HEK293 (cell line): Measurements from ENCODE around the gene EHD1.

ENCODE experiments used
- EGR2 ChIP-seq: fragments of 450-650 bp; formaldehyde crosslinking; IDR thresholded peaks from 2 replicates; pipeline ENCODE4 v1.5.1; 2016; ENCODE audit warnings: low read depth, missing biosample characterization, missing genetic modification characterization
- ELK4 ChIP-seq: IDR thresholded peaks from 2 replicates; pipeline ENCODE4 v1.6.1; 2011; ENCODE audit warnings: mild to moderate bottlenecking, low read depth, low read length, borderline replicate concordance
- GLI2 ChIP-seq: fragments of 450-650 bp; formaldehyde crosslinking; IDR thresholded peaks from 2 replicates; pipeline ENCODE4; 2017; ENCODE audit warnings: missing biosample characterization, missing genetic modification characterization, low read depth, borderline replicate concordance
- HIC1 ChIP-seq: fragments of 450-650 bp; formaldehyde crosslinking; IDR thresholded peaks from 2 replicates; pipeline ENCODE4 v1.5.1; 2016; ENCODE audit warnings: missing biosample characterization, missing genetic modification characterization
- KLF7 ChIP-seq: fragments of 450-650 bp; formaldehyde crosslinking; IDR thresholded peaks from 2 replicates; pipeline ENCODE4 v1.5.1; 2016; ENCODE audit warnings: missing biosample characterization, missing genetic modification characterization, borderline replicate concordance
- MEIS1 ChIP-seq: sonication (generic); formaldehyde crosslinking; IDR thresholded peaks from 2 replicates; pipeline ENCODE4 v1.8.1; 2022; ENCODE audit warnings: missing genetic modification reagents, mild to moderate bottlenecking, borderline replicate concordance
- MZF1 ChIP-seq: fragments of 450-650 bp; formaldehyde crosslinking; IDR thresholded peaks from 2 replicates; pipeline ENCODE4 v1.5.1; 2017; ENCODE audit warnings: missing biosample characterization, missing genetic modification characterization, borderline replicate concordance
- ZBTB1 ChIP-seq: fragments of 450-650 bp; formaldehyde crosslinking; IDR thresholded peaks from 2 replicates; pipeline ENCODE4 v1.5.1; 2016; ENCODE audit warnings: missing biosample characterization, missing genetic modification characterization
- ZBTB49 ChIP-seq: fragments of 450-650 bp; formaldehyde crosslinking; IDR thresholded peaks from 2 replicates; pipeline ENCODE4 v1.5.1; 2016; ENCODE audit warnings: missing biosample characterization, missing genetic modification characterization, low read depth
- ZNF223 ChIP-seq: fragments of 450-650 bp; formaldehyde crosslinking; IDR thresholded peaks from 2 replicates; pipeline ENCODE4 v1.5.1; 2016; ENCODE audit warnings: missing biosample characterization, missing genetic modification characterization
- ZNF324 ChIP-seq: fragments of 450-650 bp; formaldehyde crosslinking; IDR thresholded peaks from 2 replicates; pipeline ENCODE4 v1.5.1; 2016; ENCODE audit warnings: missing biosample characterization, missing genetic modification characterization
- ZNF488 ChIP-seq: fragments of 450-650 bp; formaldehyde crosslinking; IDR thresholded peaks from 2 replicates; pipeline ENCODE4 v1.5.1; 2016; ENCODE audit warnings: missing biosample characterization, missing genetic modification characterization
- ZNF596 ChIP-seq: fragments of 450-650 bp; IDR thresholded peaks from 2 replicates; pipeline ENCODE4 v1.5.0; 2018; ENCODE audit warnings: missing biosample characterization, mild to moderate bottlenecking, missing genetic modification characterization, moderate library complexity
- ZNF600 ChIP-seq: fragments of 450-650 bp; formaldehyde crosslinking; IDR thresholded peaks from 2 replicates; pipeline ENCODE4 v1.5.1; 2016; ENCODE audit warnings: missing biosample characterization, missing genetic modification characterization
- ZNF639 ChIP-seq: fragments of 450-650 bp; formaldehyde crosslinking; IDR thresholded peaks from 2 replicates; pipeline ENCODE4 v1.5.1; 2016; ENCODE audit warnings: missing biosample characterization, missing genetic modification characterization
- ZNF692 ChIP-seq: fragments of 450-650 bp; formaldehyde crosslinking; IDR thresholded peaks from 2 replicates; pipeline ENCODE4 v1.5.1; 2016; ENCODE audit warnings: missing biosample characterization, missing genetic modification characterization
- ZNF76 ChIP-seq: fragments of 450-650 bp; formaldehyde crosslinking; IDR thresholded peaks from 2 replicates; pipeline ENCODE4; 2016; ENCODE audit warnings: low read depth, missing biosample characterization, missing genetic modification characterization, borderline replicate concordance
- ZNF830 ChIP-seq: fragments of 450-650 bp; IDR thresholded peaks from 2 replicates; pipeline ENCODE4 v1.5.0; 2018; ENCODE audit warnings: missing biosample characterization, missing genetic modification characterization, low read depth, mild to moderate bottlenecking, moderate library complexity
- ZNF843 ChIP-seq: fragments of 450-650 bp; formaldehyde crosslinking; IDR thresholded peaks from 2 replicates; pipeline ENCODE4 v1.5.1; 2016; ENCODE audit warnings: missing biosample characterization, missing genetic modification characterization
- ZSCAN4 ChIP-seq: fragments of 450-650 bp; formaldehyde crosslinking; IDR thresholded peaks from 2 replicates; pipeline ENCODE4 v1.5.1; 2017; ENCODE audit warnings: missing biosample characterization, missing genetic modification characterization

The EHD1 gene

GRCh38 chr11:64878223-64878493 is 263 bp downstream of the EHD1 start (continued):
- TF ChIP-seq ZNF76 (tag by site-specific recombination) (0 out of 2 replicates have a peak, but pooled peaks have one; percentile 23), ZSCAN4 (tag by site-specific recombination) (no peak), ELK4 (no peak), MZF1 (tag by site-specific recombination) (no peak), ZNF600 (tag by site-specific recombination) (peak; percentile 91), ZNF324 (tag by site-specific recombination) (no peak), ZNF830 (tag by site-specific recombination) (no peak), ZNF223 (tag by site-specific recombination) (no peak), MEIS1 (no peak), ZNF692 (tag by site-specific recombination) (peak; percentile 72; the same call in 1 of the 2 replicates), ZNF639 (tag by site-specific recombination) (no peak), ZNF488 (tag by site-specific recombination) (no peak), EGR2 (no peak), ZBTB49 (no peak), ZBTB1 (no peak), KLF7 (tag by site-specific recombination) (0 out of 2 replicates have a peak, but pooled peaks have one; percentile 4), ZNF843 (tag by site-specific recombination) (no peak), GLI2 (tag by site-specific recombination) (no peak), HIC1 (tag by site-specific recombination) (0 out of 2 replicates have a peak, but pooled peaks have one; percentile 38), ZNF596 (tag by site-specific recombination) (no peak)
